HEK293 (cell line): Measurements from ENCODE around the gene NDUFV1.

Experiments
- PBX3 ChIP-seq: sonication (generic); formaldehyde crosslinking; IDR thresholded peaks from 2 replicates; pipeline ENCODE4 v1.8.1; 2022; ENCODE audit warnings: mild to moderate bottlenecking, moderate library complexity, missing genetic modification reagents
- TRIM28 ChIP-seq: IDR thresholded peaks from 2 replicates; pipeline ENCODE4 v1.6.1; 2011; ENCODE audit warnings: low read length, control low read depth, borderline replicate concordance
- YY1 ChIP-seq: fragments of 450-650 bp; formaldehyde crosslinking; IDR thresholded peaks from 2 replicates; pipeline ENCODE4 v1.5.1; 2018; ENCODE audit warnings: missing biosample characterization, missing genetic modification characterization
- ZEB2 ChIP-seq: fragments of 450-650 bp; formaldehyde crosslinking; IDR thresholded peaks from 2 replicates; pipeline ENCODE4 v1.5.1; 2016; ENCODE audit warnings: missing biosample characterization, missing genetic modification characterization
- ZIC2 ChIP-seq: fragments of 450-650 bp; formaldehyde crosslinking; IDR thresholded peaks from 2 replicates; pipeline ENCODE4 v1.5.1; 2016; ENCODE audit warnings: missing biosample characterization, missing genetic modification characterization

GRCh38 chr11:67572747-67573419 lies 33.9 kb upstream of the NDUFV1 start:
- TF ChIP-seq YY1 (tag by site-specific recombination), result no peak
- TF ChIP-seq ZEB2 (tag by site-specific recombination), result no peak
- no peak for TF ChIP-seq ZIC2
- no peak for TF ChIP-seq PBX3 (CRISPR knock-in tag)
- 0 out of 2 replicates have a peak, but pooled peaks have one; percentile 20 for TF ChIP-seq TRIM28
